Measurements from ENCODE around the gene DOCK4.

DNA sequence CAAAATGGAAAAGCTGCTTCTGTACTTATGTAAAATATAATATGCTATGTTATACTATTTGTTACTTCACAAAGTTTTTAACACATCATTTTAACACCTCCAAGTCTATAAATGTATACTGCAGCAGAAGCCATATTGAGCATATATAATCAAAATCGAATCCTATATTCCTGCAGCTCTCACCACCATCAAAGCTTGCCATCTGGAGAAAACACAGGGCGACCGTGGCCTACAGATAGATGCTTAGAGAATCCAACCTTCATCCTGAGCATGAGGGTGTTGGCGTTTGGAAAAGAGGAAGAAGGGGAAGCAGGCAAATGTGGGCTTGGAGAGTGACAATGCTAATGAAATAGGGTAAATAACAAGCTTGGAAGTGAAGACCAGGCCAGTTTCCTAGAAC lies 385.2 kb downstream of the DOCK4 start:
- TF ChIP-seq ZNF274 (IDR thresholded peaks at IDR 0.05; ENCODE audit: low read depth, low read length): no peak
- no peak for TF ChIP-seq YY1 (IDR thresholded peaks at IDR 0.05; ENCODE audit: insufficient read depth, insufficient read length)
- no peak for TF ChIP-seq SUZ12 (IDR thresholded peaks at IDR 0.05; ENCODE audit: extremely low read depth, insufficient read depth, insufficient read length)

All from NT2/D1 (cell line).